ENCODE results near the gene SREK1. TPM values are rescaled to one million over a fixed set of nuclear protein-coding genes. Genes with fewer than 3 reads are reported as not detected.

Gene SREK1
- total and polyA plus RNA-seq, 9 donors: 24.5 to 101 (median 54.0) TPM

DNA sequence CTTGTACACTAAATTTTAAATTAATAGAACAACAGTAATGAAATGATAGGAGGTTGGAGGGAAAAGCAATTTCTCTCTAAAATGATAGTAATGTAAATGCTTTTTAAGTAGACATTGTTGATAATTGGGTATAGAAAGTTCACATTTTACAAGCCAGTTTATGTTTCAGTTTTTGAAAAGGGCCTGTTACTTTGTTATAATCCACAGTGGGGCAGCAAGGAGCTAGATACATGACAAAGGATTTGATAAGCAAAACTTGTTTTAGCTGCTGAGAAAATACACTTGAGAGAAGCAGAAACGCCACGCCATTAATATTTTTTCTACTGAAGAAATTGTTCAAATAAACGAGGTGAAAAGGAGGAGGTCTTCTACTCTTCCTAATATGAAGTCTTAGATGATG lies 30.2 kb downstream of the SREK1 start:
- WGBS, 3 donors: 17 to 23% (median 21%) methylated on average over 3 of the region's 3 CpGs
- intact Hi-C loops (cut with DNase I): no loop called here
- Histone ChIP-seq H3K4me3 (no peak overlapping the region), H3K27ac (no peak overlapping the region), H3K4me1 (ENCODE audit: insufficient read depth) (no peaks in the 10 kb centered on the region), H3K36me3 (no peaks in the 10 kb centered on the region), H3K9me3 (no peaks in the 10 kb centered on the region), H3K27me3 (no peaks in the 10 kb centered on the region)
- DNase-seq: no peak
- TF ChIP-seq, protein P1, sequence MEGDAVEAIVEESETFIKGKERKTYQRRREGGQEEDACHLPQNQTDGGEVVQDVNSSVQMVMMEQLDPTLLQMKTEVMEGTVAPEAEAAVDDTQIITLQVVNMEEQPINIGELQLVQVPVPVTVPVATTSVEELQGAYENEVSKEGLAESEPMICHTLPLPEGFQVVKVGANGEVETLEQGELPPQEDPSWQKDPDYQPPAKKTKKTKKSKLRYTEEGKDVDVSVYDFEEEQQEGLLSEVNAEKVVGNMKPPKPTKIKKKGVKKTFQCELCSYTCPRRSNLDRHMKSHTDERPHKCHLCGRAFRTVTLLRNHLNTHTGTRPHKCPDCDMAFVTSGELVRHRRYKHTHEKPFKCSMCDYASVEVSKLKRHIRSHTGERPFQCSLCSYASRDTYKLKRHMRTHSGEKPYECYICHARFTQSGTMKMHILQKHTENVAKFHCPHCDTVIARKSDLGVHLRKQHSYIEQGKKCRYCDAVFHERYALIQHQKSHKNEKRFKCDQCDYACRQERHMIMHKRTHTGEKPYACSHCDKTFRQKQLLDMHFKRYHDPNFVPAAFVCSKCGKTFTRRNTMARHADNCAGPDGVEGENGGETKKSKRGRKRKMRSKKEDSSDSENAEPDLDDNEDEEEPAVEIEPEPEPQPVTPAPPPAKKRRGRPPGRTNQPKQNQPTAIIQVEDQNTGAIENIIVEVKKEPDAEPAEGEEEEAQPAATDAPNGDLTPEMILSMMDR (IDR thresholded peaks at IDR 0.05): no peak

DNA sequence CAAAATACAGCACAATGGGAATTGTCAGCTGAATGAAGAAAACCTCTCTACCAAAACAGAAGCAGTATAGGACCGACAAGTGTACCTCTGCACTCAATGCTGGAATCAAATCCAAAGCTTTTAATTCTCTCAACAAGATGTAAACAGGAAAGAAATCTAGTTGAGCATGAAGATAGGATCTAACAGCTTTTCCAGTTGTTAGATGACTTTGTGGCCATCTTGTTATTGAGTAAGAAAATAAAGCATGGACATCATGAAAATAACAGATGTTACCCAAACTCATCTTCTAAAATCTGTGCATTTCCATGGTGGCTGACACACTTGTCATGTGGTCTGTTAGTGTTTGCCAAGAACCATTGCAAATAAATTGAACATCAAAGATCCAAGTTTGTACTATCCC lies 34.7 kb downstream of the SREK1 start:
- DNase-seq: no peak
- intact Hi-C loops (cut with DNase I): no loop called here
- H3K36me3 ChIP-seq: no peaks in the 10 kb centered on the region

DNA sequence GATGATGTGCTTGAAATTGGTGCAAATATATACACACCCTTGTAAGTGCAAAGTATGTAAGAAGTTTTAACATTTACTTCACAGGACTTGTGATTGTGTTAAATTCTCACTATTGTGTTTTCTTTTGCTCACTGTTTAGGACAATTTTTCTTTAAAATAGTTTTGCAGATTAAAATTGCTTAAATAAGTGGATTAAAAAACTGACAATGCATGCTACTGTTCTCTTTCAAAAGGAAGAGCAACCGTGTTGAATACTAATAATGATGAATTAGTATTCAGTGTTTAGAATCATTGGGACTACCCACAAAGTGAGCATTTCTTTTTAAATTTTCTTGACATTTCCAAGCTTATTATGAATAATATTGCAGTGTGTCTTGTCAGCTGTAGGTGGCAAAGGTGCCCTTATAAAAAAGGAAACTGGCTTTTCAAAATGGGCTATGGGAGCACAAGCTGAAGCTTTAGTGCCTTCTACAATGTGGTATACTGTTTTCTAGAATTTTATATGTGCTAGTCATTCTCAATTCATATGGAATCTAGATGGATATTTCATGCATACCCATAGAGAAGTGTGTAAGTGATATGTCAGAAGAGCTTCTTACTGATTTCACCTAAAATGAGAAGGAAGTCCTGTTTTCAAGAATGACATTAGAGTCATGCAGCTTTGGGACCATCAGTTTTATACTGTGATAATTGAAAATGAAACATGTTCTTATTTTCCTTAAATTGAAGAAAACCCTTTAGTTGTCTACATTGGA lies 35.4 kb downstream of the SREK1 start:
- no peaks in the 10 kb centered on the region for H3K9me3 ChIP-seq

More for the DNA sequence above, 34.7 kb downstream of the SREK1 start:
- TF ChIP-seq, protein P1 (IDR thresholded peaks at IDR 0.05): no peak
- no peak for TF ChIP-seq EP300 (IDR thresholded peaks at IDR 0.05)
- TF ChIP-seq POLR2A (IDR thresholded peaks at IDR 0.05): no peak
- WGBS, 3 donors: 82 to 87% (median 86%) methylated on average over 1 of the region's 1 CpG
- Histone ChIP-seq H3K9me3 (no peaks in the 10 kb centered on the region), H3K4me3 (no peak overlapping the region), H3K27ac (no peak overlapping the region), H3K4me1 (ENCODE audit: insufficient read depth) (no peaks in the 10 kb centered on the region), H3K27me3 (no peaks in the 10 kb centered on the region)

DNA sequence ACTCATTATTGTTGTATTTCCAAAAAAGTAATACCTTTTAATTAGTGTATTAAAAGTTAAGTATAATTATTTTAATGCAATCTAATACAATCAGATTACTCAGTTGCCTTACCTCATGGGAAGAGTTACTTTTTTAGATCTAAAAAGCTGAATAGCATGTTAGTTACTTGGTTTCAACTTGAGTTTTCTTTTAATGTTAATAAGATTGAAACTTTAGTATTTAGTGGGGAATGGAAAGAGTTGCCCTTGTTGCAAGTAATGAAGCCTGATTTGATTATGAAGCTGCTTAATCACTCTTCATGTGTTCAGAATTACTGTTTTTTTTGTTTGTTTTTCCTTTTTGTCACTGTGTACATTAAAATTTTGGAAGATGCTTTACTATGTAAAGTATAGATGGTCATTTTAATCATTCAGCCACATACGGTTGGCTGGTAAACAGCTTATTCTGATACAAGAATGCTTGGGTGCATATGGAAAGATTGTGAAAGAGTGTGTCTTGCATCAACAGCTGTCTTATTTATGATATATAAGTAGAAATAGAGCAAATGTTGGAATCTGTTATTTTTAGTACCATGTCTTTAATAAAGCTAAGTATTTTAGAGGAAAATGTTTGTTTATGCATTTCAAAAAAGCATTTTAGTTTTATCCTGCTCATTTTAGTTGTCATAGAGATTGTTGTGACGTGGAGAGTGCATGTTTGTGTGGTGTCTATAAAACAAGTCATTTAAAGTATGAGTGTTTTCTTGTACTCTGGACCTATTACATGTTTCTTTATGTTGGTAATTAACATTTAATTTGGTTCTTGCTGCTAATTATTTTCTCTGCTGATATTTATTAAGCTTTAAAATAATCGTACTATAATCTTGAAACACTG lies 36.4 kb downstream of the SREK1 start:
- Histone ChIP-seq H3K9me3 (no peaks in the 10 kb centered on the region), H3K36me3 (no peaks in the 10 kb centered on the region), H3K27ac (no peak overlapping the region), H3K4me1 (ENCODE audit: insufficient read depth) (no peaks in the 10 kb centered on the region), H3K4me3 (no peak overlapping the region), H3K27me3 (no peaks in the 10 kb centered on the region)
- 82 to 90% (median 88%) methylated on average over 3 of the region's 3 CpGs for WGBS, 3 donors
- no peak for DNase-seq
- TF ChIP-seq, protein P1 (IDR thresholded peaks at IDR 0.05): no peak
- TF ChIP-seq POLR2A (IDR thresholded peaks at IDR 0.05) (no peak), EP300 (IDR thresholded peaks at IDR 0.05) (no peak)
- intact Hi-C loops (cut with DNase I): no loop called here

More for the DNA sequence above, 35.4 kb downstream of the SREK1 start:
- Histone ChIP-seq H3K4me1 (ENCODE audit: insufficient read depth) (no peaks in the 10 kb centered on the region), H3K4me3 (no peak overlapping the region), H3K27ac (no peak overlapping the region), H3K36me3 (no peaks in the 10 kb centered on the region), H3K27me3 (no peaks in the 10 kb centered on the region)
- intact Hi-C loops (cut with DNase I): no loop called here
- no peak for TF ChIP-seq EP300 (IDR thresholded peaks at IDR 0.05)
- TF ChIP-seq, protein P1 (IDR thresholded peaks at IDR 0.05): no peak
- TF ChIP-seq POLR2A (IDR thresholded peaks at IDR 0.05): no peak
- 82 to 92% (median 84%) methylated on average over 1 of the region's 1 CpG for WGBS, 3 donors
- no peak for DNase-seq
